Right atrium auricular region (tissue), 2 donors: Measurements from ENCODE around the gene THRA. TPM values are rescaled to one million over a fixed set of nuclear protein-coding genes. Genes with fewer than 3 reads are reported as not detected.

Experiments
- DNase-seq: peaks from one replicate; pipeline ENCODE4 v3.0.0-alpha.2; 2019; ENCODE audit warnings: low spot score
- H3K27ac ChIP-seq, 2 donors: fragments of 200-600 bp; sonication (generic); 1 replicate in 1 of 2; 2 replicates in 1 of 2; pipeline ENCODE4 v1.5.1; 2016 to 2019
- H3K27me3 ChIP-seq, 2 donors: fragments of 200-600 bp; sonication (generic); one replicate each; pipeline versions ENCODE4 v1.5.1 to v1.6.0; 2017 to 2019
- H3K36me3 ChIP-seq: fragments of 200-600 bp; sonication (generic); one replicate; pipeline ENCODE4 v1.5.1; 2016
- H3K4me1 ChIP-seq, 2 donors: fragments of 200-600 bp; sonication (generic); one replicate each; pipeline versions ENCODE4 v1.5.1 to v1.6.0; 2017 to 2019
- H3K4me3 ChIP-seq, 2 donors: fragments of 200-600 bp; sonication (generic); 1 replicate in 1 of 2; 2 replicates in 1 of 2; pipeline ENCODE4 v1.5.1; 2017 to 2019; ENCODE audit warnings: mild to moderate bottlenecking in 1 of 2, moderate library complexity in 1 of 2
- H3K9me3 ChIP-seq, 2 donors: fragments of 200-600 bp; sonication (generic); one replicate each; pipeline ENCODE4 v1.5.1; 2019
- CTCF ChIP-seq, 2 donors: fragments of 200-600 bp; sonication (generic); IDR thresholded peaks; one replicate each; pipeline ENCODE4 v1.5.1; 2019; ENCODE audit warnings: antibody characterized with exemption in 2 of 2
- total RNA-seq, 2 donors: library from RNA; depleted of rRNA; stranded (reverse); fragments of >200 nt; gene quantifications; one replicate each; pipeline ENCODE4 v1.1.0, GENCODE V29; 2016

The THRA gene
- total RNA-seq, 2 donors from 2014 or later: 60.3 to 69.0 TPM

- TF ChIP-seq CTCF (IDR thresholded peaks at IDR 0.05): no peak
- Histone ChIP-seq H3K9me3 (no peaks in the 10 kb centered on the region), H3K36me3 (peaks cover 83% of the 10 kb centered on the region), H3K4me1 (peaks cover 0 to 23% of the 10 kb centered on the region in 2 donors), H3K4me3 (no peak overlapping the region), H3K27me3 (no peaks in the 10 kb centered on the region), H3K27ac (no peak overlapping the region)
- DNase-seq: no peak
Observed at GRCh38 chr17:40025991-40026815, 36.6 kb upstream of the THRA start.

GRCh38 chr17:40026816-40027613 lies 35.8 kb upstream of the THRA start:
- Histone ChIP-seq H3K4me3 (no peak overlapping the region), H3K9me3 (no peaks in the 10 kb centered on the region), H3K36me3 (peaks cover 83% of the 10 kb centered on the region), H3K27ac (no peak overlapping the region), H3K4me1 (peaks cover 0 to 17% of the 10 kb centered on the region in 2 donors), H3K27me3 (no peaks in the 10 kb centered on the region)
- peak; percentile 82 for DNase-seq
- TF ChIP-seq CTCF (IDR thresholded peaks at IDR 0.05): peak; percentile 82 to 96

GRCh38 chr17:40027614-40028012 lies 35.2 kb upstream of the THRA start:
- no peak for DNase-seq
- peaks cover 80% of the 10 kb centered on the region for H3K36me3 ChIP-seq
- TF ChIP-seq CTCF (IDR thresholded peaks at IDR 0.05): no peak
- no peak overlapping the region for H3K4me3 ChIP-seq
- H3K4me1 ChIP-seq: peaks cover 0 to 23% of the 10 kb centered on the region in 2 donors
- H3K27ac ChIP-seq: no peak overlapping the region
- no peaks in the 10 kb centered on the region for H3K9me3 ChIP-seq
- H3K27me3 ChIP-seq: no peaks in the 10 kb centered on the region

GRCh38 chr17:40028595-40028994 lies 34.2 kb upstream of the THRA start:
- Histone ChIP-seq H3K27me3 (no peaks in the 10 kb centered on the region), H3K4me3 (no peak overlapping the region), H3K36me3 (peaks cover 80% of the 10 kb centered on the region), H3K27ac (no peak overlapping the region), H3K4me1 (peaks cover 0 to 16% of the 10 kb centered on the region in 2 donors), H3K9me3 (no peaks in the 10 kb centered on the region)
- no peak for DNase-seq
- no peak for TF ChIP-seq CTCF (IDR thresholded peaks at IDR 0.05)

GRCh38 chr17:40031706-40032105 lies 31.1 kb upstream of the THRA start:
- Histone ChIP-seq H3K9me3 (no peaks in the 10 kb centered on the region), H3K27me3 (no peaks in the 10 kb centered on the region), H3K4me3 (no peak overlapping the region), H3K4me1 (peaks cover 0 to 13% of the 10 kb centered on the region in 2 donors), H3K27ac (no peak overlapping the region), H3K36me3 (peaks cover 81% of the 10 kb centered on the region)
- TF ChIP-seq CTCF (IDR thresholded peaks at IDR 0.05): no peak
- no peak for DNase-seq
